Lung (tissue), 16 donors: Measurements from ENCODE around the gene SYNGR3. TPM values are rescaled to one million over a fixed set of nuclear protein-coding genes. Genes with fewer than 3 reads are reported as not detected.
A peak's percentile ranks its signal among the peaks of the same experiment; 100 is the strongest.

ENCODE experiments used
- ATAC-seq: fragments of 200-7000 bp; cut with Tn5 transposase; one replicate; pipeline ENCODE4 v1.9.1; 2020; ENCODE audit warnings: moderate number of reproducible peaks; ENCODE audit not compliant: insufficient read depth, low FRiP score
- DNase-seq, 3 donors: peaks; one replicate each; pipeline ENCODE4 v3.0.0-alpha.2; 2013 to 2017
- H3K27ac ChIP-seq, 2 donors: one replicate each; pipeline ENCODE4 v1.5.1; 2013; ENCODE audit warnings: mild to moderate bottlenecking in 2 of 2, moderate library complexity in 2 of 2, control low read depth in 1 of 2, inconsistent platforms in 1 of 2, low read depth in 1 of 2, low read length in 1 of 2
- H3K27me3 ChIP-seq, 3 donors: one replicate each; pipeline ENCODE4 v1.5.1; 2013; ENCODE audit warnings: low read length in 2 of 3; ENCODE audit not compliant: control insufficient read depth in 3 of 3, insufficient read depth in 3 of 3
- H3K36me3 ChIP-seq, 4 donors: one replicate each; pipeline ENCODE4 v1.5.1; 2013; ENCODE audit warnings: low read length in 4 of 4, mild to moderate bottlenecking in 1 of 4, moderate library complexity in 1 of 4; ENCODE audit not compliant: control insufficient read depth in 4 of 4, insufficient read depth in 4 of 4
- H3K4me1 ChIP-seq, 5 donors: one replicate each; pipeline ENCODE4 v1.5.1; 2013; ENCODE audit warnings: low read length in 5 of 5, mild to moderate bottlenecking in 2 of 5, moderate library complexity in 1 of 5; ENCODE audit not compliant: control insufficient read depth in 5 of 5, insufficient read depth in 5 of 5
- H3K4me3 ChIP-seq: one replicate; pipeline ENCODE4 v1.5.1; 2013; ENCODE audit warnings: mild to moderate bottlenecking, control low read depth, moderate library complexity
- H3K9ac ChIP-seq, 2 donors: one replicate each; pipeline ENCODE4 v1.5.1; 2013; ENCODE audit warnings: low read length in 2 of 2, control low read depth in 1 of 2; ENCODE audit not compliant: insufficient read depth in 1 of 2
- H3K9me3 ChIP-seq, 4 donors: one replicate each; pipeline ENCODE4 v1.5.1; 2013; ENCODE audit warnings: low read length in 3 of 4, mild to moderate bottlenecking in 1 of 4, moderate library complexity in 1 of 4; ENCODE audit not compliant: control insufficient read depth in 4 of 4, insufficient read depth in 3 of 4
- WGBS, 2 donors: extraction: QIAGEN DNeasy Blood & Tissue Kit; methylation state at CpG; one replicate each; pipeline ENCODE4 v1.1.7; 2013; 5-methylcytosine and 5-hydroxymethylcytosine counted together
- long read RNA-seq, 5 donors: transcript quantifications; one replicate each; lab custom pipeline, GENCODE V29; 2026
- polyA plus RNA-seq, 2 donors: library from polyadenylated mRNA; stranded (reverse); fragments of 200-250 nt; gene quantifications; one replicate each; pipeline ENCODE4 v1.2.1, GENCODE V29; 2013
- total RNA-seq, 2 donors: library from RNA; depleted of rRNA in 1 of 2; stranded (reverse); fragments of >200 nt in 1 of 2; gene quantifications; one replicate each; pipeline ENCODE4 v1.2.1, GENCODE V29; 2014 to 2021
- TF ChIP-seq, protein P1 (sequence below): IDR thresholded peaks from 2 replicates; pipeline ENCODE4 v1.5.1; 2012; ENCODE audit warnings: mild to moderate bottlenecking; ENCODE audit errors: control extremely low read depth, extremely low read depth
- donor health status: control.
- donor health status: control.
- donor health status: Bipolar disorder and iron deficiency.
- donor health status: healthy.
- donor health status: DM: yes; HTN: yes; CAD: no.

The SYNGR3 gene, protein sequence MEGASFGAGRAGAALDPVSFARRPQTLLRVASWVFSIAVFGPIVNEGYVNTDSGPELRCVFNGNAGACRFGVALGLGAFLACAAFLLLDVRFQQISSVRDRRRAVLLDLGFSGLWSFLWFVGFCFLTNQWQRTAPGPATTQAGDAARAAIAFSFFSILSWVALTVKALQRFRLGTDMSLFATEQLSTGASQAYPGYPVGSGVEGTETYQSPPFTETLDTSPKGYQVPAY
- total RNA-seq (under 1 TPM; 0.40 to 0.46 TPM), polyA plus RNA-seq (under 1 TPM; 0.10 to 0.69 TPM)
- long read RNA-seq, donor 1, partial matches to known transcripts: 0 of 1 reads
- long read RNA-seq, donor 1, other reads (novel, unspliced or antisense): 0 of 1 reads
- long read RNA-seq, donor 2: 0 reads
- long read RNA-seq, donor 3: 0 reads
- long read RNA-seq, donor 4: 0 reads
- long read RNA-seq, donor 5, partial matches to known transcripts: 0 of 1 reads
- long read RNA-seq, donor 5, other reads (novel, unspliced or antisense): 0 of 1 reads

DNA sequence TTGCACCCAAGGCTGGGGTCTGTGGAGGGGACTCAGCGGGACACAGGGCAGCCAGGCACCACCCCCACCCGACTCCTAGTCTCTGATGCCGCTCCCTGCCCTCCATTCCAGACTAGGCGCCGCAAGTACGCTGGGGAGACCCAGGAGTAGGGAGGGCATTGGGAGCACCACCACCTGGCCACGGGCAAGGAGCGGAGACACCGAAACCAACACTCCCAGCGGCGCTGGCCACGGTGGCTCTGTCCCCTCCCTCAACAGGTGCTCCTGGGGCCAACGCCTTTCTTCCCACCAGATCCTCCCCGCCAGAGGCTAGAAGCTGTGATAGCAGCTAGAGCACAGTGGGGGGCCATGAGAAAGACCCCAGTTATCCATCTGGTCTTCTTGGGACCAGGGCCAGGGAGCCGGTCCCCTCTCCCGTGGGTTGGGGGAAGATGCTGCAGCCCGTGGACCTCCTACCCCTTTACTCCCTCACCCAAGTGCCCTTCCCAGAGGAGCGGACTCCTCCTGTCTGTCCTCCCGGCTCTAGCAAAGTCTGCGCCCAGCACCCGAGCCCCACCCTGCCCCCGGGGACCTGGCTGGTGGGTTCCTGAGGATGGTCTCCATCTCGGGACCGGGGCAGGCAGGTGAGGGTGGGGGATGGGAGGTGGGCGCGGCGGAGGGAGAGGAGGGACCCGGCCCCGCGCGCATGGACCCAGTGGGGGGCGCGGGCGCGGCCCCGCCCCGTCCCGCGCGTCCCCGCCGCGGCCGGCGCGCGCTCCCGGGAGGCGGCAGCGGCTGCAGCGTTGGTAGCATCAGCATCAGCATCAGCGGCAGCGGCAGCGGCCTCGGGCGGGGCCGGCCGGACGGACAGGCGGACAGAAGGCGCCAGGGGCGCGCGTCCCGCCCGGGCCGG is at the start of gene SYNGR3:
Gene SYNGR3 (plus strand): TSS at position 762 of the 892 bp plus-strand sequence. CDS start 133 bp downstream, outside the sequence.
- ATAC-seq (no peak), DNase-seq (no peak)
- Histone ChIP-seq H3K4me1 (peaks cover 3 to 19% (median 7%) of the 10 kb centered on the region in 5 donors), H3K4me3 (no peak within 1 kb of the TSS), H3K27me3 (peaks cover 0 to 30% (median 27%) of the 10 kb centered on the region in 3 donors), H3K9ac (no peak within 1 kb of the TSS), H3K36me3 (peaks cover 0 to 15% (median 11%) of the 10 kb centered on the region in 4 donors), H3K27ac (no peak within 1 kb of the TSS), H3K9me3 (no peaks in the 10 kb centered on the region)
- 7 to 12% methylated on average over 33 to 67 of the region's 67 CpGs for WGBS, 2 donors
- TF ChIP-seq, protein P1, sequence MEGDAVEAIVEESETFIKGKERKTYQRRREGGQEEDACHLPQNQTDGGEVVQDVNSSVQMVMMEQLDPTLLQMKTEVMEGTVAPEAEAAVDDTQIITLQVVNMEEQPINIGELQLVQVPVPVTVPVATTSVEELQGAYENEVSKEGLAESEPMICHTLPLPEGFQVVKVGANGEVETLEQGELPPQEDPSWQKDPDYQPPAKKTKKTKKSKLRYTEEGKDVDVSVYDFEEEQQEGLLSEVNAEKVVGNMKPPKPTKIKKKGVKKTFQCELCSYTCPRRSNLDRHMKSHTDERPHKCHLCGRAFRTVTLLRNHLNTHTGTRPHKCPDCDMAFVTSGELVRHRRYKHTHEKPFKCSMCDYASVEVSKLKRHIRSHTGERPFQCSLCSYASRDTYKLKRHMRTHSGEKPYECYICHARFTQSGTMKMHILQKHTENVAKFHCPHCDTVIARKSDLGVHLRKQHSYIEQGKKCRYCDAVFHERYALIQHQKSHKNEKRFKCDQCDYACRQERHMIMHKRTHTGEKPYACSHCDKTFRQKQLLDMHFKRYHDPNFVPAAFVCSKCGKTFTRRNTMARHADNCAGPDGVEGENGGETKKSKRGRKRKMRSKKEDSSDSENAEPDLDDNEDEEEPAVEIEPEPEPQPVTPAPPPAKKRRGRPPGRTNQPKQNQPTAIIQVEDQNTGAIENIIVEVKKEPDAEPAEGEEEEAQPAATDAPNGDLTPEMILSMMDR: no peak

DNA sequence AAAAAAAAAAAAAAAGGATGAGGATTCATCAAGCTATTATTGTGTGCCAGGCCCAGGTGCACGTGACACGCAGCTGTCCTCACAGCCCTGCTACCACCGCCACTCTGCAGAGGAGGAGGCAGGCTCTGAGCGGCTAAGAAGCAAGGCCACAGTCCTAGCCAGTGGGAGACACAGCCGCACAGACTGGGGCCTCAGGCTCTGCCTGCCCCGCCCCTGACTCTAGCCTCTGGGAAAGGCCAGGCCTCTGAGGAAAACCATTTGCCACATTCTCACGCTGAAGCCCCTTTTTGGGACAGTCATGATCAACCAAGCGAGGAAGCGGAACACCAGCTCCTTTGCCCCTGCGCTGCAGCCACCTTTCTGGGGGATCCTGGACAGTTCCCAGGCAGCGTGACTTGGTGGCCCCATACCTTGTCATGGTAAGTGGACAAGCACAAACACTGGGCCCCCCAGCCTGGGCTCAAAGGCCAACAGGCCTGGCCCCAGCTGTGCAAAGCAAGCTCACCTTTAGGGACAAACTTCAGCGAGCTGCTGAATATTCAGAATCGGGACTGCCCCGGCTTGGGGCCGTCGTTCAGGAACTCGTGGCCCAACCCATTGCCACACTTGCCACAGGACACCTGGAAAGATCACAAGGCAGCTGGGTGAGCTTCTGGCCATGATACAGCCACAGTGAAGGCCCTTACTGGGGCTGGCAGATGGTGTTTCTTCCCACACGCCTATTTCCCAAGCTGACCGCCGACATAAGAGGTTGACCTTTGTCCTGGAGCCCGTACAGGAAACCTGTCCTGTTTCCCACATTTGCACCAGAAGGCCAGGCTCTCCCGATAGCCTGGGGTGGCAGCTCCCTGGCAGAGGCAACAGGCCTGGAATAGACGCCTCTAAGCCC is 49.3 kb upstream of the SYNGR3 start:
- no peak overlapping the region for H3K27ac ChIP-seq
- H3K4me3 ChIP-seq: no peak overlapping the region
- ATAC-seq (no peak), DNase-seq (no peak)
- peaks cover 0 to 1% (median 0%) of the 10 kb centered on the region in 4 donors for H3K9me3 ChIP-seq
- H3K36me3 ChIP-seq: peaks cover 2 to 33% (median 8%) of the 10 kb centered on the region in 4 donors
- H3K4me1 ChIP-seq: peaks cover 0 to 12% (median 7%) of the 10 kb centered on the region in 5 donors
- no peaks in the 10 kb centered on the region for H3K27me3 ChIP-seq
- TF ChIP-seq, protein P1: no peak
- 71 to 84% methylated on average over 23 of the region's 23 CpGs for whole genome bisulfite sequencing, 2 donors
- H3K9ac ChIP-seq: no peak overlapping the region

DNA sequence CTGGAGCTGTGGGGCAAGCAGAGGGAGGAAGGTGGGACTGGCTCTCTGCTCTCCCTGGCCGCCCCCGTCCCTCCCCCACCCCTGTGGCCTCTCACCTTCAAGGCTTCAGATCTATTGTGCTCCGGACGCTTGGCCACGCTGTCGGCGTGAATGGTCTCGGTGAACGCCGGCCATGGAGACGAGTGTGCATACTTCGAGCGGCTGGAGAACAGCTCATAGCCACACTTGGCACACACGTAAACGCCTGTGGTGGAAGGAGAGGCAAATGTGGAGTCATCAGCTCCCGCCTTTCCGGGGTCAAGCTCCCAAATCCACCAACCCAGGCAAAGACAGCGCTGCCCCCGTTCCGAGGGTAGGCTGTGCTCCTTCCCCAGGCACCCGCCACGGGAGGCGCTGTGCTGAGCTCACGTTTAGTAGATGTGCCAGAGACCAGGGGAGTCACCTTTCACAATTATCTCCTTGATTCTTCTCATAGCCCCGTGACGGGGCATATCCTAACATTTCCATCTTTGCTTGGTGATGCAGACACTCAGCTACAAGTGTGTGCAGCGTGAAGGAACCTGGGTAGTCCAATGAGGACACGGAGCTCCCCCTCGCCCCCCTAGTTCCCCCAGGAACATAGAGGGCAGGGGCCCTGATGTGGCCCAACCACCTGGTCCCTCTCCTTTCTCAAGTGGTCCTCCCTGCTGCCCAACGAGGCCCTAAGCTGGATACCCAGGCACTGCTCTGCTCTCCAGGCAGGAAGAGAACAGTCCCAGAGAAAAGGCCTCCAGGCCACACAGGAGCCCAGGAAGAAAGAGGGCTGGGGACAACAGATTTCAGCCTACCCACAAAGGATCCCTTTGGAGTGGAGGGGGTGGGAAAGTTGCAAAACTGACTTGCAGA is 48.4 kb upstream of the SYNGR3 start:
- Histone ChIP-seq H3K4me3 (no peak overlapping the region), H3K36me3 (peaks cover 2 to 33% (median 8%) of the 10 kb centered on the region in 4 donors), H3K4me1 (peaks cover 0 to 12% (median 7%) of the 10 kb centered on the region in 5 donors), H3K9me3 (no peaks in the 10 kb centered on the region), H3K27me3 (no peaks in the 10 kb centered on the region), H3K9ac (no peak overlapping the region), H3K27ac (peak overlapping the region; percentile 25 to 89)
- DNase-seq: no peak
- no peak for ATAC-seq
- TF ChIP-seq, protein P1: no peak
- WGBS, 2 donors: 73 to 88% methylated on average over 30 of the region's 30 CpGs
